ENCODE data around the gene RFX1. TPM values are rescaled to one million over a fixed set of nuclear protein-coding genes. Genes with fewer than 3 reads are reported as not detected.

RFX1 gene
- total RNA-seq, 2 experiments from 2014 or later, result 14.6 to 16.3 TPM

GRCh38 chr19:13951799-13952153 is 54.3 kb downstream of the RFX1 start:
- Mint-ChIP-seq H3K4me1 (ENCODE audit: low read depth) (peaks cover 13% of the 10 kb centered on the region), H3K9me3 (no peaks in the 10 kb centered on the region), H3K27ac (peak overlapping the region; percentile 97), H3K4me3 (peak overlapping the region; percentile 100), H3K36me3 (ENCODE audit: low read depth) (peaks cover 20% of the 10 kb centered on the region), H3K27me3 (no peaks in the 10 kb centered on the region)
- Histone ChIP-seq H3K4me3 (ENCODE audit: low read length) (peak overlapping the region; percentile 60), H3K27ac (ENCODE audit: low read depth in 1 of 2, low read length in 2 of 2) (peak overlapping the region; percentile 51 to 69), H3K27me3 (ENCODE audit: control insufficient read depth in 1 of 2, insufficient read depth in 2 of 2, low read length in 2 of 2) (no peaks in the 10 kb centered on the region), H3K36me3 (ENCODE audit: insufficient read depth, low read length) (peaks cover 24% of the 10 kb centered on the region), H3K4me1 (ENCODE audit: insufficient read depth, low read length) (peaks cover 30% of the 10 kb centered on the region), H3K9me3 (ENCODE audit: control insufficient read depth in 1 of 2, insufficient read depth in 1 of 2, low read length in 2 of 2) (no peaks in the 10 kb centered on the region)
- ChIA-PET POLR2A (interaction anchor here (0.6 to 4.9 kb wide), 16 partner anchors 9 to 545 kb away, joined by 3 to 74 read pairs (median 4); partner anchors contain the start of genes ASF1B, IL27RA and RFX1), CTCF (interaction anchor here (0.9 to 1.7 kb wide), 4 partner anchors 72 to 107 kb away, joined by 3 to 5 read pairs (median 4); partner anchors contain the start of gene IL27RA)
- intact Hi-C loops (cut with DNase I, micrococcal nuclease), result loop anchor here (1.0 to 5.0 kb wide), 9 partner anchors 35 to 129 kb away; partner anchors contain the start of genes IL27RA (in 2 of the 2), RFX1 (in 2 of the 2), BRME1 (in 1 of the 2) and CC2D1A (in 1 of the 2)
- ATAC-seq (ENCODE audit: poor library complexity) (peak; percentile 3), DNase-seq (no peak)
- no peak for TF ChIP-seq CTCF (IDR thresholded peaks at IDR 0.05)

DNA sequence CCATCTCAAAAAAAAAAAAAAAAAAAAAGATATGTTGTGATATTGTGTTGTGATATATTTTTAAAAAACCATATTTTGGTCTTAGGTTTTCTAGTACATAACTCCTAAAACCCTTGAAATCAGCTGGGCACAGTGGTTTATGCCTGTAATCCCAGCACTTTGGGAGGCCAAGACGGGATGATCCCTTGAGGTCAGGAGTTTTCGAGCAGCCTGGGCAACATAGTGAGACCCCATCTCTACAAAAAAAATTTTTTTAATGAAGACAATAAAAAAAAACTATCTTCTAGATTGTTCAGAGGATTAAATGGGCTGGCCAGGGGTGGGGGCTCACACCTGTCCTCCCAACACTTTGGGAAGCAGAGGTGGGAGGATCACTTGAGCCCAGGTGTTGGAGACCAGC is 55.1 kb downstream of the RFX1 start:
- Histone ChIP-seq H3K4me1 (ENCODE audit: insufficient read depth, low read length) (peaks cover 30% of the 10 kb centered on the region), H3K27me3 (ENCODE audit: control insufficient read depth in 1 of 2, insufficient read depth in 2 of 2, low read length in 2 of 2) (no peaks in the 10 kb centered on the region), H3K9me3 (ENCODE audit: control insufficient read depth in 1 of 2, insufficient read depth in 1 of 2, low read length in 2 of 2) (no peaks in the 10 kb centered on the region), H3K4me3 (ENCODE audit: low read length) (no peak overlapping the region), H3K27ac (ENCODE audit: low read depth in 1 of 2, low read length in 2 of 2) (no peak overlapping the region), H3K36me3 (ENCODE audit: insufficient read depth, low read length) (peaks cover 17% of the 10 kb centered on the region)
- H3K27ac Mint-ChIP-seq, result no peak overlapping the region
- H3K27me3 Mint-ChIP-seq, result no peaks in the 10 kb centered on the region
- peaks cover 13% of the 10 kb centered on the region for H3K4me1 Mint-ChIP-seq (ENCODE audit: low read depth)
- DNase-seq (no peak), ATAC-seq (ENCODE audit: poor library complexity) (no peak)
- TF ChIP-seq CTCF (IDR thresholded peaks at IDR 0.05), result no peak
- no peaks in the 10 kb centered on the region for H3K9me3 Mint-ChIP-seq
- H3K4me3 Mint-ChIP-seq, result peak overlapping the region; percentile 7
- intact Hi-C loops (cut with DNase I, micrococcal nuclease), result loop anchor here (1.0 to 5.0 kb wide), 4 partner anchors 36 to 81 kb away; partner anchors contain the start of gene IL27RA (in 2 of the 2)
- peaks cover 14% of the 10 kb centered on the region for H3K36me3 Mint-ChIP-seq (ENCODE audit: low read depth)
- CTCF ChIA-PET, result interaction anchor here (0.7 to 1.5 kb wide), 4 partner anchors 53 to 544 kb away, joined by 3 to 5 read pairs (median 3); no protein-coding TSS in a partner anchor
- POLR2A ChIA-PET, result interaction anchor here (1.3 to 4.9 kb wide), 6 partner anchors 35 to 185 kb away, joined by 3 to 74 read pairs (median 20); partner anchors contain the start of genes ASF1B, IL27RA and RFX1

GRCh38 chr19:13946414-13946813 is 59.7 kb downstream of the RFX1 start:
- no peak for ATAC-seq (ENCODE audit: poor library complexity)
- H3K9me3 ChIP-seq (ENCODE audit: control insufficient read depth in 1 of 2, insufficient read depth in 1 of 2, low read length in 2 of 2), result peaks cover 0 to 8% of the 10 kb centered on the region in 2 experiments
- H3K4me3 ChIP-seq (ENCODE audit: low read length), result no peak overlapping the region
- no peak for DNase-seq
- H3K27me3 Mint-ChIP-seq, result no peaks in the 10 kb centered on the region
- TF ChIP-seq CTCF (IDR thresholded peaks at IDR 0.05), result no peak
- no peaks in the 10 kb centered on the region for H3K36me3 Mint-ChIP-seq (ENCODE audit: low read depth)
- no peaks in the 10 kb centered on the region for H3K4me1 ChIP-seq (ENCODE audit: insufficient read depth, low read length)
- H3K27me3 ChIP-seq (ENCODE audit: control insufficient read depth in 1 of 2, insufficient read depth in 2 of 2, low read length in 2 of 2), result no peaks in the 10 kb centered on the region
- H3K4me1 Mint-ChIP-seq (ENCODE audit: low read depth), result no peaks in the 10 kb centered on the region
- POLR2A ChIA-PET, result no interaction called here
- intact Hi-C loops (cut with DNase I, micrococcal nuclease), result no loop called here
- H3K36me3 ChIP-seq (ENCODE audit: insufficient read depth, low read length), result no peaks in the 10 kb centered on the region
- no peak overlapping the region for H3K27ac ChIP-seq (ENCODE audit: low read depth in 1 of 2, low read length in 2 of 2)
- no peak overlapping the region for H3K27ac Mint-ChIP-seq
- H3K9me3 Mint-ChIP-seq, result no peaks in the 10 kb centered on the region
- no peak overlapping the region for H3K4me3 Mint-ChIP-seq
- CTCF ChIA-PET, result no interaction called here

Data from CD4-positive, alpha-beta T cell (primary cell).